Esophagus muscularis mucosa (tissue), 3 donors: ENCODE measurements around the gene IL15.

Source experiments
- CTCF ChIP-seq, 3 experiments: fragments of 200-600 bp in 2 of 3; fragments of 450-650 bp in 1 of 3; sonication (generic) in 2 of 3; IDR thresholded peaks; one replicate each; pipeline ENCODE4 v1.5.1; 2017 to 2019; ENCODE audit warnings: antibody characterized with exemption in 3 of 3, mild to moderate bottlenecking in 2 of 3, moderate library complexity in 1 of 3
- POLR2A ChIP-seq: fragments of 450-650 bp; IDR thresholded peaks from one replicate; pipeline ENCODE4 v1.6.1; 2017; ENCODE audit warnings: antibody characterized with exemption, moderate library complexity, mild to moderate bottlenecking, low read depth

DNA sequence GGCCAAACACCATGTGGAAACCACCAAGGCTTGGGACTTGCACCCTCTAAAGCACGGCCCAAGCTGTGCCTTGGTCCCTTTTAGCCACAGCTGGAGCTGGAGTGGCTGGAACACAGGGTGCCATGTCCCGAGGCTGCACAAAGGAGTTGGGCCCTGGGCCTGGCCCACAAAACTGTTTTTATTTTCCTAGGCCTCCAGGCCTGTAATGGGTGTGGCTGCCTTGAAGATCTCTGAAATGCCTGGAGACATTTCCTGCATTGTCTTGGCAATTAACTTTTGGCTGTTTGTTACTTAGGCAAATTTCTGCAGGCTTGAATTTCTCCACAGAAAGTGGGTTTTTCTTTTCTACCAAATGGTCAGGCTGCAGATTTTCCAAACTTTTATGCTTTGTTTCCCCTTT, 55.7 kb downstream of the IL15 start:
- TF ChIP-seq POLR2A (no peak), CTCF (IDR thresholded peaks at IDR 0.05) (no peak)
